Neural cell (in vitro differentiated cells): ENCODE data around the gene NKX3-2. TPM values are rescaled to one million over a fixed set of nuclear protein-coding genes. Genes with fewer than 3 reads are reported as not detected.

ENCODE experiments used
- H2AFZ ChIP-seq: fragments of 200-600, 300-800 bp; sonication (generic), shearing (Covaris generic); 2 replicates; pipeline ENCODE4 v1.6.0; 2014; ENCODE audit warnings: low read depth, mild to moderate bottlenecking, antibody characterized with exemption, low read length, moderate library complexity
- H3F3A ChIP-seq: fragments of 200-600 bp; shearing (Covaris generic); 2 replicates; pipeline ENCODE4 v1.6.1; 2016; ENCODE audit warnings: mild to moderate bottlenecking, moderate library complexity, mixed read lengths, antibody characterized with exemption, low read length; ENCODE audit not compliant: insufficient read depth, poor library complexity, severe bottlenecking
- H3K27ac ChIP-seq: fragments of 200-600, 300-800 bp; sonication (generic), shearing (Covaris generic); 2 replicates; pipeline ENCODE4 v1.5.1; 2014; ENCODE audit warnings: mild to moderate bottlenecking, low read length, moderate library complexity
- H3K27me3 ChIP-seq: fragments of 300-800, 200-600 bp; sonication (generic), shearing (Covaris generic); 2 replicates; pipeline ENCODE4 v1.6.0; 2014; ENCODE audit warnings: mild to moderate bottlenecking, low read depth, low read length, moderate library complexity; ENCODE audit not compliant: insufficient read depth
- H3K36me3 ChIP-seq: fragments of 300-800, 200-600 bp; sonication (generic), shearing (Covaris generic); 2 replicates; pipeline ENCODE4 v1.5.1; 2014; ENCODE audit warnings: mild to moderate bottlenecking, antibody characterized with exemption, low read length, moderate library complexity; ENCODE audit not compliant: insufficient read depth
- H3K4me2 ChIP-seq: fragments of 300-800, 200-600 bp; sonication (generic), shearing (Covaris generic); 2 replicates; pipeline ENCODE4 v1.6.0; 2014; ENCODE audit warnings: mild to moderate bottlenecking, low read length
- H3K4me3 ChIP-seq: fragments of 300-800, 200-600 bp; sonication (generic), shearing (Covaris generic); 2 replicates; pipeline ENCODE4 v1.5.1; 2014; ENCODE audit warnings: mild to moderate bottlenecking, low read length, moderate library complexity
- H3K79me2 ChIP-seq: fragments of 200-600 bp; shearing (Covaris generic); replicated peaks from 2 replicates; pipeline ENCODE4 v1.6.0; 2014; ENCODE audit warnings: mild to moderate bottlenecking, low read length, moderate library complexity; ENCODE audit not compliant: insufficient read depth
- H3K9ac ChIP-seq: fragments of 300-800, 200-600 bp; sonication (generic), shearing (Covaris generic); 2 replicates; pipeline ENCODE4 v1.6.1; 2016; ENCODE audit warnings: mild to moderate bottlenecking, low read length, mixed read lengths
- H3K9me2 ChIP-seq: fragments of 200-600 bp; shearing (Covaris generic); 2 replicates; pipeline ENCODE4 v1.6.1; 2016; ENCODE audit warnings: mild to moderate bottlenecking, low read length, mixed read lengths; ENCODE audit not compliant: insufficient read depth
- H3K9me3 ChIP-seq: fragments of 200-600, 300-800 bp; sonication (generic), shearing (Covaris generic); 2 replicates; pipeline ENCODE4 v1.6.1; 2016; ENCODE audit warnings: mild to moderate bottlenecking, mixed run types, low read length, moderate library complexity, mixed read lengths
- H4K20me1 ChIP-seq: fragments of 200-600 bp; shearing (Covaris generic); 2 replicates; pipeline ENCODE4 v1.6.1; 2016; ENCODE audit warnings: mild to moderate bottlenecking, mixed run types; ENCODE audit not compliant: insufficient read depth
- EP300 ChIP-seq: fragments of 450-650 bp; conservative IDR thresholded peaks from 2 replicates; pipeline ENCODE4 v1.6.1; 2014; ENCODE audit warnings: antibody characterized with exemption, mild to moderate bottlenecking, moderate library complexity; ENCODE audit not compliant: poor library complexity, severe bottlenecking
- EZH2 ChIP-seq: fragments of 200-600, 300-800 bp; shearing (Covaris generic), sonication (generic); IDR thresholded peaks from 2 replicates; pipeline ENCODE4 v1.6.1; 2014; ENCODE audit warnings: antibody characterized with exemption, low read length, borderline replicate concordance, mild to moderate bottlenecking; ENCODE audit not compliant: insufficient read depth, poor library complexity, severe bottlenecking
- MXI1 ChIP-seq: fragments of 450-650 bp; conservative IDR thresholded peaks from 2 replicates; pipeline ENCODE4 v1.6.1; 2014; ENCODE audit warnings: antibody characterized with exemption, mild to moderate bottlenecking; ENCODE audit not compliant: poor library complexity, severe bottlenecking
- POLR2AphosphoS5 ChIP-seq: IDR thresholded peaks from 2 replicates; pipeline ENCODE4 v1.6.1; 2012
- RAD21 ChIP-seq: fragments of 450-650 bp; conservative IDR thresholded peaks from 2 replicates; pipeline ENCODE4 v1.6.1; 2014; ENCODE audit warnings: antibody characterized with exemption, mild to moderate bottlenecking, moderate library complexity
- SMC3 ChIP-seq: fragments of 450-650 bp; conservative IDR thresholded peaks from 2 replicates; pipeline ENCODE4 v1.6.1; 2014; ENCODE audit warnings: antibody characterized with exemption, mild to moderate bottlenecking, moderate library complexity; ENCODE audit not compliant: poor library complexity
- TAF1 ChIP-seq: IDR thresholded peaks from 2 replicates; pipeline ENCODE4 v1.6.1; 2012; ENCODE audit warnings: low read depth
- polyA plus RNA-seq: library from polyadenylated mRNA; depleted of rRNA; stranded (reverse); fragments of >200 nt; gene quantifications from 2 replicates; pipeline ENCODE4 v1.2.3, GENCODE V29; 2014
- TF ChIP-seq, protein P1 (sequence below): fragments of 450-650 bp; IDR thresholded peaks from 2 replicates; pipeline ENCODE4 v1.5.1; 2014; ENCODE audit warnings: antibody characterized with exemption, mild to moderate bottlenecking, moderate library complexity; ENCODE audit not compliant: poor library complexity, severe bottlenecking
- TF ChIP-seq, protein P2 (sequence below): IDR thresholded peaks from 2 replicates; pipeline ENCODE4 v1.6.1; 2012; ENCODE audit warnings: borderline replicate concordance

The NKX3-2 gene
- polyA plus RNA-seq, 1 donor from 2014 or later: not detected

DNA sequence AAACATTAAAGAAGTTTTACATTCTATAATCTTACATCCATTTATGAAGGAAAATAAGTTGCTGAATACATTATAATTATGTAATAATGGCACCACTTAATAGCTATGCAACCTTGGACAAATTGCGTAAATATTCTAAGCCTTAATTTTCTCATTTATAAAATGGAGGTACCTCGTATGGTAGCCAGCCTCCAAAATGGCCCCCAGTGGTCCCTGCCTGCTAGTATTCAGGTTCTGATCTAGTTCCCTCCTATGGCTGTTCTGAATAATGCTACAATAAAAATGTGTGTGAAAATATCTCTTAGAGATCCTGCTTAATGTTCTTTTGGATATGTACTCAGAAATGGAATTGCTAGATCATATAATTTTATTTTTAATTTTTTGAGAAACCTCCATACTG is 11.0 kb upstream of the NKX3-2 start:
- Histone ChIP-seq H3K36me3 (no peaks in the 10 kb centered on the region), H3K9me3 (peaks cover 4% of the 10 kb centered on the region), H3K27me3 (peaks cover 7% of the 10 kb centered on the region), H3K4me3 (no peak overlapping the region), H4K20me1 (no peaks in the 10 kb centered on the region), H3K79me2 (no peaks in the 10 kb centered on the region), H3K9ac (no peak overlapping the region), H3K4me2 (no peak overlapping the region), H3F3A (no peaks in the 10 kb centered on the region), H2AFZ (no peak overlapping the region), H3K9me2 (no peaks in the 10 kb centered on the region), H3K27ac (no peak overlapping the region)
- no peak for TF ChIP-seq EZH2
- TF ChIP-seq, protein P1, sequence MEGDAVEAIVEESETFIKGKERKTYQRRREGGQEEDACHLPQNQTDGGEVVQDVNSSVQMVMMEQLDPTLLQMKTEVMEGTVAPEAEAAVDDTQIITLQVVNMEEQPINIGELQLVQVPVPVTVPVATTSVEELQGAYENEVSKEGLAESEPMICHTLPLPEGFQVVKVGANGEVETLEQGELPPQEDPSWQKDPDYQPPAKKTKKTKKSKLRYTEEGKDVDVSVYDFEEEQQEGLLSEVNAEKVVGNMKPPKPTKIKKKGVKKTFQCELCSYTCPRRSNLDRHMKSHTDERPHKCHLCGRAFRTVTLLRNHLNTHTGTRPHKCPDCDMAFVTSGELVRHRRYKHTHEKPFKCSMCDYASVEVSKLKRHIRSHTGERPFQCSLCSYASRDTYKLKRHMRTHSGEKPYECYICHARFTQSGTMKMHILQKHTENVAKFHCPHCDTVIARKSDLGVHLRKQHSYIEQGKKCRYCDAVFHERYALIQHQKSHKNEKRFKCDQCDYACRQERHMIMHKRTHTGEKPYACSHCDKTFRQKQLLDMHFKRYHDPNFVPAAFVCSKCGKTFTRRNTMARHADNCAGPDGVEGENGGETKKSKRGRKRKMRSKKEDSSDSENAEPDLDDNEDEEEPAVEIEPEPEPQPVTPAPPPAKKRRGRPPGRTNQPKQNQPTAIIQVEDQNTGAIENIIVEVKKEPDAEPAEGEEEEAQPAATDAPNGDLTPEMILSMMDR: no peak
- no peak for TF ChIP-seq SMC3
- no peak for TF ChIP-seq TAF1
- no peak for TF ChIP-seq POLR2AphosphoS5
- TF ChIP-seq MXI1: no peak
- no peak for TF ChIP-seq RAD21
- no peak for TF ChIP-seq EP300
- TF ChIP-seq, protein P2, sequence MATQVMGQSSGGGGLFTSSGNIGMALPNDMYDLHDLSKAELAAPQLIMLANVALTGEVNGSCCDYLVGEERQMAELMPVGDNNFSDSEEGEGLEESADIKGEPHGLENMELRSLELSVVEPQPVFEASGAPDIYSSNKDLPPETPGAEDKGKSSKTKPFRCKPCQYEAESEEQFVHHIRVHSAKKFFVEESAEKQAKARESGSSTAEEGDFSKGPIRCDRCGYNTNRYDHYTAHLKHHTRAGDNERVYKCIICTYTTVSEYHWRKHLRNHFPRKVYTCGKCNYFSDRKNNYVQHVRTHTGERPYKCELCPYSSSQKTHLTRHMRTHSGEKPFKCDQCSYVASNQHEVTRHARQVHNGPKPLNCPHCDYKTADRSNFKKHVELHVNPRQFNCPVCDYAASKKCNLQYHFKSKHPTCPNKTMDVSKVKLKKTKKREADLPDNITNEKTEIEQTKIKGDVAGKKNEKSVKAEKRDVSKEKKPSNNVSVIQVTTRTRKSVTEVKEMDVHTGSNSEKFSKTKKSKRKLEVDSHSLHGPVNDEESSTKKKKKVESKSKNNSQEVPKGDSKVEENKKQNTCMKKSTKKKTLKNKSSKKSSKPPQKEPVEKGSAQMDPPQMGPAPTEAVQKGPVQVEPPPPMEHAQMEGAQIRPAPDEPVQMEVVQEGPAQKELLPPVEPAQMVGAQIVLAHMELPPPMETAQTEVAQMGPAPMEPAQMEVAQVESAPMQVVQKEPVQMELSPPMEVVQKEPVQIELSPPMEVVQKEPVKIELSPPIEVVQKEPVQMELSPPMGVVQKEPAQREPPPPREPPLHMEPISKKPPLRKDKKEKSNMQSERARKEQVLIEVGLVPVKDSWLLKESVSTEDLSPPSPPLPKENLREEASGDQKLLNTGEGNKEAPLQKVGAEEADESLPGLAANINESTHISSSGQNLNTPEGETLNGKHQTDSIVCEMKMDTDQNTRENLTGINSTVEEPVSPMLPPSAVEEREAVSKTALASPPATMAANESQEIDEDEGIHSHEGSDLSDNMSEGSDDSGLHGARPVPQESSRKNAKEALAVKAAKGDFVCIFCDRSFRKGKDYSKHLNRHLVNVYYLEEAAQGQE: no peak

DNA sequence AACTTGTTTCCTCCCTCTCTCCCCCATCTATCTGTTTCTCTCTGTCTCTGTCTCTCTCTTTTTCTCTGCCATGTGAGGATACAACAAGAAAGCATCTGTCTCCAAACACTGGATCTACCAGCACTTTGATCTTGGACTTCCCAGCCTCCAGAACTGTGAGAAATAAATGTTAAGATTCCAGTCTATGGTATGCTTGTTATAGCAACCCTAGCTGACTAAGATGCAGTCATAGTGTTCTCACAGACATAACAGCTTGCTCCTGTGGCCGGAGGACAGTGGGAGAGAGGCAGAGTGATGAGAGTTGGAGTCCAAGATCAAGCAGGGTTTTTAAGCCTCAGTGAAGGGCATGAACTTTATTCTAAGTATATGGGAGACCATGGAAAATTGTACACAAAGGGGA is 8.8 kb upstream of the NKX3-2 start:
- H3K4me3 ChIP-seq: no peak overlapping the region
- H3K27ac ChIP-seq: no peak overlapping the region
- no peaks in the 10 kb centered on the region for H3K9me2 ChIP-seq
- TF ChIP-seq RAD21 (no peak), MXI1 (no peak), EP300 (no peak), POLR2AphosphoS5 (no peak), TAF1 (no peak), EZH2 (no peak), SMC3 (no peak)
- TF ChIP-seq, protein P2: no peak
- TF ChIP-seq, protein P1: no peak
- H3K9me3 ChIP-seq: peaks cover 7% of the 10 kb centered on the region
- H3K36me3 ChIP-seq: no peaks in the 10 kb centered on the region
- no peak overlapping the region for H3K4me2 ChIP-seq
- H2AFZ ChIP-seq: no peak overlapping the region
- no peaks in the 10 kb centered on the region for H3K79me2 ChIP-seq
- H3K27me3 ChIP-seq: peaks cover 29% of the 10 kb centered on the region
- no peaks in the 10 kb centered on the region for H4K20me1 ChIP-seq
- no peak overlapping the region for H3K9ac ChIP-seq
- no peaks in the 10 kb centered on the region for H3F3A ChIP-seq
